NB4 (cell line): ENCODE data around the gene NAA10.
"Not testable (repeated sequence)": the region's sequence is repeated elsewhere in the genome, so short reads cannot be mapped to it uniquely, and the experiment has no call there.

Experiments used
- DNase-seq: peaks from one replicate; pipeline ENCODE4 v3.0.0; 2010; ENCODE audit warnings: low read depth
- H3K4me3 ChIP-seq: one replicate; pipeline ENCODE4 v1.5.1; 2011; ENCODE audit warnings: mild to moderate bottlenecking, low read depth, low read length, moderate library complexity
- MYC ChIP-seq: IDR thresholded peaks from 2 replicates; pipeline ENCODE4 v1.6.1; 2011; ENCODE audit warnings: low read depth, low read length
- POLR2A ChIP-seq: IDR thresholded peaks from 2 replicates; pipeline ENCODE4 v1.6.1; 2011; ENCODE audit warnings: mild to moderate bottlenecking; ENCODE audit not compliant: insufficient read length; ENCODE audit errors: extremely low read depth
- TF ChIP-seq, protein P1 (sequence below): IDR thresholded peaks from 2 replicates; pipeline ENCODE4 v1.6.1; 2011; ENCODE audit warnings: low read depth, low read length
- TF ChIP-seq, protein P2 (sequence below): IDR thresholded peaks from one replicate; pipeline ENCODE4 v1.5.1; 2012; ENCODE audit warnings: low read depth, low read length

NAA10 gene

GRCh38 chrX:153934762-153935325 is at the start of gene NAA10:
NAA10 (minus strand) TSS chrX:153935037; CDS start chrX:153934904, 133 bp downstream.
- DNase-seq = peak; percentile 85
- H3K4me3 ChIP-seq = peak within 1 kb of the TSS; percentile 88
- peak; percentile 51 for TF ChIP-seq POLR2A
- TF ChIP-seq, protein P1, sequence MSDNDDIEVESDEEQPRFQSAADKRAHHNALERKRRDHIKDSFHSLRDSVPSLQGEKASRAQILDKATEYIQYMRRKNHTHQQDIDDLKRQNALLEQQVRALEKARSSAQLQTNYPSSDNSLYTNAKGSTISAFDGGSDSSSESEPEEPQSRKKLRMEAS = no peak

GRCh38 chrX:153983321-153983801 is 48.5 kb upstream of the NAA10 start:
- H3K4me3 ChIP-seq = no peak overlapping the region
- TF ChIP-seq POLR2A (no peak), MYC (no peak)
- TF ChIP-seq, protein P2, sequence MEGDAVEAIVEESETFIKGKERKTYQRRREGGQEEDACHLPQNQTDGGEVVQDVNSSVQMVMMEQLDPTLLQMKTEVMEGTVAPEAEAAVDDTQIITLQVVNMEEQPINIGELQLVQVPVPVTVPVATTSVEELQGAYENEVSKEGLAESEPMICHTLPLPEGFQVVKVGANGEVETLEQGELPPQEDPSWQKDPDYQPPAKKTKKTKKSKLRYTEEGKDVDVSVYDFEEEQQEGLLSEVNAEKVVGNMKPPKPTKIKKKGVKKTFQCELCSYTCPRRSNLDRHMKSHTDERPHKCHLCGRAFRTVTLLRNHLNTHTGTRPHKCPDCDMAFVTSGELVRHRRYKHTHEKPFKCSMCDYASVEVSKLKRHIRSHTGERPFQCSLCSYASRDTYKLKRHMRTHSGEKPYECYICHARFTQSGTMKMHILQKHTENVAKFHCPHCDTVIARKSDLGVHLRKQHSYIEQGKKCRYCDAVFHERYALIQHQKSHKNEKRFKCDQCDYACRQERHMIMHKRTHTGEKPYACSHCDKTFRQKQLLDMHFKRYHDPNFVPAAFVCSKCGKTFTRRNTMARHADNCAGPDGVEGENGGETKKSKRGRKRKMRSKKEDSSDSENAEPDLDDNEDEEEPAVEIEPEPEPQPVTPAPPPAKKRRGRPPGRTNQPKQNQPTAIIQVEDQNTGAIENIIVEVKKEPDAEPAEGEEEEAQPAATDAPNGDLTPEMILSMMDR = no peak
- TF ChIP-seq, protein P1 = no peak
- no peak for DNase-seq

GRCh38 chrX:153981771-153982533 is 47.1 kb upstream of the NAA10 start:
- DNase-seq = peak; percentile 93
- TF ChIP-seq POLR2A (no peak), MYC (0 out of 2 replicates have a peak, but pooled peaks have one; percentile 18)
- TF ChIP-seq, protein P2 = no peak
- TF ChIP-seq, protein P1 = peak; percentile 49
- H3K4me3 ChIP-seq = no peak overlapping the region

- no peak for DNase-seq
- H3K4me3 ChIP-seq = no peak overlapping the region
- TF ChIP-seq MYC (no peak), POLR2A (no peak)
- TF ChIP-seq, protein P1 = no peak
- TF ChIP-seq, protein P2 = no peak
These were observed 46.4 kb upstream of the NAA10 start for GRCh38 chrX:153981231-153981630.

GRCh38 chrX:153980394-153980793 is 45.6 kb upstream of the NAA10 start:
- not testable (repeated sequence) for DNase-seq, H3K4me3 ChIP-seq

- H3K4me3 ChIP-seq = no peak overlapping the region
- DNase-seq = peak; percentile 65
- TF ChIP-seq, protein P1 = peak; percentile 52; the same call in 1 of the 2 replicates
- TF ChIP-seq, protein P2 = no peak
These were observed 40.0 kb upstream of the NAA10 start for GRCh38 chrX:153974726-153975286.
